GM12878 (cell line): ENCODE measurements around the gene OPCML. TPM values are rescaled to one million over a fixed set of nuclear protein-coding genes. Genes with fewer than 3 reads are reported as not detected.

Source experiments
- ATAC-seq: fragments of 200-7000 bp; cut with Tn5 transposase; 3 replicates; pipeline ENCODE4 v1.9.1; 2020; ENCODE audit warnings: mild to moderate bottlenecking, moderate library complexity
- BruUV-seq: library from RNA; stranded (reverse); fragments of 400-500 nt; replicated peaks from 2 replicates; lab custom pipeline; 2021; lab: Mats Ljungman, UMichigan
- CTCF ChIA-PET: fragments of 300-600 bp; sonication (Branson Sonifier 250); formaldehyde crosslinking; extraction: SDS; loops from one replicate; lab custom pipeline; 2021; ENCODE audit warnings: inconsistent platforms; lab: Yijun Ruan, JAX
- POLR2A ChIA-PET: fragments of 350-600 bp; formaldehyde crosslinking; extraction: SDS; loops from one replicate; lab custom pipeline; 2021; ENCODE audit warnings: inconsistent platforms; lab: Charles Lee
- RAD21 ChIA-PET: fragments of 300-600 bp; sonication (Branson Sonifier 250); formaldehyde crosslinking; loops from one replicate; lab custom pipeline; 2023; ENCODE audit warnings: antibody characterized with exemption; ENCODE audit not compliant: unreplicated experiment; lab: Charles Lee
- SMC1A ChIA-PET: fragments of 300-600 bp; sonication (Branson Sonifier 250); formaldehyde crosslinking; loops from one replicate; lab custom pipeline; 2023; ENCODE audit not compliant: unreplicated experiment, uncharacterized antibody; lab: Charles Lee
- DNase-seq: peaks from one replicate; pipeline ENCODE4 v3.0.0-alpha.2; 2011; ENCODE audit warnings: low read depth, low spot score
- FAIRE-seq: peaks from 3 replicates; lab custom pipeline; 2011; peaks lifted over from hg19 to GRCh38; lab: Jason Lieb, UNC
- H2AFZ ChIP-seq: 2 replicates; pipeline ENCODE4 v1.6.0; 2011; ENCODE audit warnings: low read depth, low read length, control low read depth; ENCODE audit not compliant: control insufficient read depth
- H3K27ac ChIP-seq: 2 replicates; pipeline ENCODE4 v1.5.1; 2011; ENCODE audit warnings: control low read depth; ENCODE audit not compliant: control insufficient read depth, insufficient read depth
- H3K27me3 ChIP-seq, 2 experiments: replicated peaks in 1 of 2; 2 replicates each; pipeline versions ENCODE4 v1.6.0 to v1.6.1; 2011; ENCODE audit warnings: low read length in 1 of 2; ENCODE audit not compliant: control insufficient read depth in 2 of 2, insufficient read depth in 2 of 2
- H3K36me3 ChIP-seq, 2 experiments: 2 replicates each; pipeline ENCODE4 v1.5.1; 2011; ENCODE audit warnings: low read length in 1 of 2; ENCODE audit not compliant: control insufficient read depth in 2 of 2, insufficient read depth in 2 of 2
- H3K4me1 ChIP-seq: 2 replicates; pipeline ENCODE4 v1.6.1; 2011; ENCODE audit warnings: mild to moderate bottlenecking, low read length, moderate library complexity, mixed read lengths; ENCODE audit not compliant: control insufficient read depth, insufficient read depth
- H3K4me2 ChIP-seq: 2 replicates; pipeline ENCODE4 v1.6.0; 2011; ENCODE audit warnings: control low read depth; ENCODE audit not compliant: control insufficient read depth, insufficient read depth
- H3K4me3 ChIP-seq: fragments of 200-600 bp; sonication (generic); 2 replicates; pipeline ENCODE4 v1.5.1; 2016
- H3K79me2 ChIP-seq: 2 replicates; pipeline ENCODE4 v1.6.0; 2011; ENCODE audit warnings: low read length; ENCODE audit not compliant: control insufficient read depth, insufficient read depth
- H3K9ac ChIP-seq: 2 replicates; pipeline ENCODE4 v1.8.0; 2011; ENCODE audit warnings: low read length, control low read depth, mixed read lengths; ENCODE audit not compliant: control insufficient read depth, insufficient read depth
- H3K9me3 ChIP-seq: replicated peaks from 3 replicates; pipeline ENCODE4 v1.5.1; 2011; ENCODE audit warnings: mild to moderate bottlenecking, low read length; ENCODE audit not compliant: control insufficient read depth, insufficient read depth
- H4K20me1 ChIP-seq: 2 replicates; pipeline ENCODE4 v1.6.0; 2011; ENCODE audit not compliant: control insufficient read depth, insufficient read depth
- IKZF2 ChIP-seq, 2 experiments: fragments of 450-650 bp; IDR thresholded peaks; 2 replicates each; pipeline ENCODE4 v1.6.1; 2017; ENCODE audit warnings: mild to moderate bottlenecking in 2 of 2, moderate library complexity in 2 of 2
- TCF12 ChIP-seq: IDR thresholded peaks from 2 replicates; pipeline ENCODE4 v1.6.1; 2011; ENCODE audit warnings: low read depth, mild to moderate bottlenecking, low read length
- WRNIP1 ChIP-seq: IDR thresholded peaks from 2 replicates; pipeline ENCODE4 v1.6.1; 2011; ENCODE audit warnings: low read depth, low read length, improper control_type of control experiment, borderline replicate concordance
- WGBS: methylation state at CpG from one replicate; pipeline ENCODE4 v1.1.6; 2016; ENCODE audit warnings: low lambda C conversion rate; ENCODE audit not compliant: insufficient replicate concordance, insufficient coverage; ENCODE audit errors: missing lambda C conversion rate; 5-methylcytosine and 5-hydroxymethylcytosine counted together
- in situ Hi-C: fragments of 300-500 bp; cut with MboI; formaldehyde crosslinking; loops from 9 replicates; pipeline ENCODE4 v1.14.3; 2018; ENCODE audit warnings: mixed read lengths
- intact Hi-C: fragments of 100-400 bp; cut with micrococcal nuclease; formaldehyde crosslinking; loops from one replicate; pipeline ENCODE4 v1.14.2; 2022; ENCODE audit not compliant: unreplicated experiment
- polyA plus RNA-seq, 11 experiments: library from polyadenylated mRNA; depleted of rRNA in 4 of 11; unstranded in 6 of 11; stranded (reverse) in 5 of 11; fragments of >200 nt; fragmentation: Nextera tagmentation in 4 of 11; fragmentation: Illumina TruSeq in 1 of 11; extraction: Ambion mirVana in 4 of 11; extraction: Trizol in 1 of 11; gene quantifications; 1 replicate in 1 of 11; 2 replicates in 10 of 11; pipeline versions ENCODE4 v1.2.1 to v1.2.3, GENCODE V29; 2011 to 2016; ENCODE audit warnings: inconsistent platforms in 2 of 11, missing spikeins in 2 of 11, low read depth in 1 of 11
- total RNA-seq, 4 experiments: library from RNA; depleted of rRNA in 3 of 4; stranded (reverse); fragments of >200 nt in 3 of 4; fragmentation: Illumina TruSeq in 1 of 4; extraction: Trizol in 1 of 4; gene quantifications; 2 replicates each; pipeline versions ENCODE4 v1.2.1 to v1.2.3, GENCODE V29; 2013 to 2021
- TF ChIP-seq, protein P1 (sequence below): IDR thresholded peaks from 2 replicates; pipeline ENCODE4 v1.6.1; 2012; ENCODE audit warnings: improper control_type of control experiment, low read depth, low read length; ENCODE audit not compliant: insufficient replicate concordance

Gene OPCML
- total and polyA plus RNA-seq, 10 of the 15 experiments (the other 5 are each of a cell fraction or from before 2014, with no cell fraction given) = 0.84 TPM; not detected in 9

- TF ChIP-seq, protein P1, sequence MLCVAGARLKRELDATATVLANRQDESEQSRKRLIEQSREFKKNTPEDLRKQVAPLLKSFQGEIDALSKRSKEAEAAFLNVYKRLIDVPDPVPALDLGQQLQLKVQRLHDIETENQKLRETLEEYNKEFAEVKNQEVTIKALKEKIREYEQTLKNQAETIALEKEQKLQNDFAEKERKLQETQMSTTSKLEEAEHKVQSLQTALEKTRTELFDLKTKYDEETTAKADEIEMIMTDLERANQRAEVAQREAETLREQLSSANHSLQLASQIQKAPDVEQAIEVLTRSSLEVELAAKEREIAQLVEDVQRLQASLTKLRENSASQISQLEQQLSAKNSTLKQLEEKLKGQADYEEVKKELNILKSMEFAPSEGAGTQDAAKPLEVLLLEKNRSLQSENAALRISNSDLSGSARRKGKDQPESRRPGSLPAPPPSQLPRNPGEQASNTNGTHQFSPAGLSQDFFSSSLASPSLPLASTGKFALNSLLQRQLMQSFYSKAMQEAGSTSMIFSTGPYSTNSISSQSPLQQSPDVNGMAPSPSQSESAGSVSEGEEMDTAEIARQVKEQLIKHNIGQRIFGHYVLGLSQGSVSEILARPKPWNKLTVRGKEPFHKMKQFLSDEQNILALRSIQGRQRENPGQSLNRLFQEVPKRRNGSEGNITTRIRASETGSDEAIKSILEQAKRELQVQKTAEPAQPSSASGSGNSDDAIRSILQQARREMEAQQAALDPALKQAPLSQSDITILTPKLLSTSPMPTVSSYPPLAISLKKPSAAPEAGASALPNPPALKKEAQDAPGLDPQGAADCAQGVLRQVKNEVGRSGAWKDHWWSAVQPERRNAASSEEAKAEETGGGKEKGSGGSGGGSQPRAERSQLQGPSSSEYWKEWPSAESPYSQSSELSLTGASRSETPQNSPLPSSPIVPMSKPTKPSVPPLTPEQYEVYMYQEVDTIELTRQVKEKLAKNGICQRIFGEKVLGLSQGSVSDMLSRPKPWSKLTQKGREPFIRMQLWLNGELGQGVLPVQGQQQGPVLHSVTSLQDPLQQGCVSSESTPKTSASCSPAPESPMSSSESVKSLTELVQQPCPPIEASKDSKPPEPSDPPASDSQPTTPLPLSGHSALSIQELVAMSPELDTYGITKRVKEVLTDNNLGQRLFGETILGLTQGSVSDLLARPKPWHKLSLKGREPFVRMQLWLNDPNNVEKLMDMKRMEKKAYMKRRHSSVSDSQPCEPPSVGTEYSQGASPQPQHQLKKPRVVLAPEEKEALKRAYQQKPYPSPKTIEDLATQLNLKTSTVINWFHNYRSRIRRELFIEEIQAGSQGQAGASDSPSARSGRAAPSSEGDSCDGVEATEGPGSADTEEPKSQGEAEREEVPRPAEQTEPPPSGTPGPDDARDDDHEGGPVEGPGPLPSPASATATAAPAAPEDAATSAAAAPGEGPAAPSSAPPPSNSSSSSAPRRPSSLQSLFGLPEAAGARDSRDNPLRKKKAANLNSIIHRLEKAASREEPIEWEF = no peak
- TF ChIP-seq IKZF2 (IDR thresholded peaks at IDR 0.05) = no peak
Observed at GRCh38 chr11:133180201-133180600, 352.1 kb downstream of the OPCML start (continued).

DNA sequence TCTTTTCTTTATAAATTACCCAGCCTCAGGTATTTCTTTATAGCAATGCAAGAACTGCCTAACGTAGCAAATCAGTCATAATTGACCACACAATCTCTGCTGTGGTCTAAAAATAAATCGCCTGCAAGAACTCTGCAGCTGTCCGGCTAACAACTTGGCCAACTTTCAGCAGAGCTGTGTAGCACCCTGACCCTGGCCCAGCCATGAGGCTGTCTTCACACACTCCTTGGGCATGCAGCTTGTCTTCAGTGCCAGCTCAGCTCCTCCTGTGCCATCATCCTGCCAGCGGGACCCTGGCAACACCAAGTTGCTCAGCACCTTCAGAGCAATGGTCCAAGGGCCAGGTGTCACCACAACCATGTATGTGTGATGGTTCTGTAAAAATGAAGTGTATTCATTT, 355.6 kb downstream of the OPCML start:
- H3K79me2 ChIP-seq = no peaks in the 10 kb centered on the region
- H3K4me2 ChIP-seq = no peak overlapping the region
- no peaks in the 10 kb centered on the region for H4K20me1 ChIP-seq
- no peak overlapping the region for H3K9ac ChIP-seq
- 58% methylated on average over 4 of the region's 4 CpGs for WGBS
- RAD21 ChIA-PET = no interaction called here
- TF ChIP-seq WRNIP1 (no peak), TCF12 (0 out of 2 replicates have a peak, but pooled peaks have one; percentile 20)
- no TSS peak for BruUV-seq
- SMC1A ChIA-PET = interaction anchor here (1.3 kb wide), 1 partner anchor 11 kb away, joined by 4 read pairs; no protein-coding TSS in a partner anchor
- H3K27me3 ChIP-seq = no peaks in the 10 kb centered on the region
- in situ Hi-C loops (no loop called here), intact Hi-C loops (no loop called here)
- no peaks in the 10 kb centered on the region for H3K36me3 ChIP-seq
- no peaks in the 10 kb centered on the region for H3K4me1 ChIP-seq
- no peak overlapping the region for H3K4me3 ChIP-seq
- H3K27ac ChIP-seq = no peak overlapping the region
- CTCF ChIA-PET = interaction anchor here (1.4 kb wide), 1 partner anchor 13 kb away, joined by 3 read pairs; no protein-coding TSS in a partner anchor
- H2AFZ ChIP-seq = no peak overlapping the region
- DNase-seq (no peak), ATAC-seq (no peak), FAIRE-seq (no peak)
- POLR2A ChIA-PET = no interaction called here
- H3K9me3 ChIP-seq = no peaks in the 10 kb centered on the region; the same call in 2 of the 3 replicates
